SK-N-MC (cell line): ENCODE data around the gene SIPA1L2.
A peak's percentile ranks its signal among the peaks of the same experiment; 100 is the strongest.
"Not testable (repeated sequence)": the region's sequence is repeated elsewhere in the genome, so short reads cannot be mapped to it uniquely, and the experiment has no call there.

Experiments used
- DNase-seq: peaks from one replicate; pipeline ENCODE4 v3.0.0-alpha.2; 2011; ENCODE audit warnings: low read depth, low spot score
- H3K27ac ChIP-seq: fragments of 200-600 bp; sonication (generic); 2 replicates; pipeline ENCODE4 v1.5.1; 2016; ENCODE audit warnings: mixed run types
- H3K36me3 ChIP-seq: fragments of 200-600 bp; sonication (generic); 2 replicates; pipeline ENCODE4 v1.6.1; 2017; ENCODE audit warnings: antibody characterized with exemption, low read length, mixed read lengths; ENCODE audit not compliant: insufficient read depth
- H3K4me3 ChIP-seq: fragments of 200-600 bp; sonication (generic); 2 replicates; pipeline ENCODE4 v1.5.1; 2016
- H3K9ac ChIP-seq: fragments of 200-600 bp; sonication (generic); 2 replicates; pipeline ENCODE4 v1.8.0; 2017; ENCODE audit warnings: mixed run types, mixed read lengths; ENCODE audit not compliant: insufficient read length
- H3K9me3 ChIP-seq: fragments of 200-600 bp; sonication (generic); 2 replicates; pipeline ENCODE4 v1.6.1; 2017; ENCODE audit warnings: low read depth, mild to moderate bottlenecking, antibody characterized with exemption, low read length, moderate library complexity, mixed read lengths
- EZH2 ChIP-seq: fragments of 200-600 bp; sonication (generic); IDR thresholded peaks from one replicate; pipeline ENCODE4 v1.6.1; 2017; ENCODE audit warnings: antibody characterized with exemption
- FOXP2 ChIP-seq: optimal IDR thresholded peaks from 2 replicates; pipeline ENCODE3; 2011; ENCODE audit warnings: mild to moderate bottlenecking, moderate library complexity; ENCODE audit not compliant: insufficient read depth; ENCODE audit errors: extremely low read length, control extremely low read depth
- POLR2AphosphoS5 ChIP-seq: IDR thresholded peaks from 2 replicates; pipeline ENCODE4 v1.6.1; 2012; ENCODE audit warnings: mild to moderate bottlenecking, low read depth, low read length, borderline replicate concordance

Gene SIPA1L2

GRCh38 chr1:232615306-232615800 lies 14.6 kb downstream of the SIPA1L2 start:
- Histone ChIP-seq H3K9ac (no peak overlapping the region), H3K36me3 (no peaks in the 10 kb centered on the region), H3K27ac (no peak overlapping the region), H3K9me3 (no peaks in the 10 kb centered on the region), H3K4me3 (no peak overlapping the region)
- DNase-seq = no peak
- no peak for TF ChIP-seq FOXP2
- TF ChIP-seq EZH2 = no peak
- no peak for TF ChIP-seq POLR2AphosphoS5

DNA sequence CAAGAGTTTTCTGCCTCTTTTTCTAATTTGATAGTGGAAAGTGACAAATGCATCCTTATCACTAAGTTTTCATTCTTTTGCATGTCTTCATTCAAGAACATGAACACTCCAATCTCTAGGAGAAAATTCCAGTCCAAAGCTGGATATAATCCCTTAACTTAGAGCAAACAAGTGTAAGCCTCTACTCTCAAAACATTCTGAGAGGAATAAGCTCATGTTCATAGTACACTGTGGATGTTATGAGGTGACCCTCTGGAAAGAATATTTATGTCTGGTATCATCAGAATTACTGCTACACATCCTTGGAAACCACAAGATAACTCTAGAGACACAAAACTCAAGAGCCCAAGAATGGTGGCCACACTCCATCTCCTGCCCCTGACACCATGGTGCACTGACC lies 15.1 kb downstream of the SIPA1L2 start:
- Histone ChIP-seq H3K9ac (no peak overlapping the region), H3K36me3 (no peaks in the 10 kb centered on the region), H3K27ac (0 out of 2 replicates have a peak overlapping the region, but pooled peaks have one; percentile 37), H3K9me3 (no peaks in the 10 kb centered on the region), H3K4me3 (no peak overlapping the region)
- no peak for TF ChIP-seq EZH2
- no peak for TF ChIP-seq POLR2AphosphoS5
- TF ChIP-seq FOXP2 = no peak
- DNase-seq = no peak

DNA sequence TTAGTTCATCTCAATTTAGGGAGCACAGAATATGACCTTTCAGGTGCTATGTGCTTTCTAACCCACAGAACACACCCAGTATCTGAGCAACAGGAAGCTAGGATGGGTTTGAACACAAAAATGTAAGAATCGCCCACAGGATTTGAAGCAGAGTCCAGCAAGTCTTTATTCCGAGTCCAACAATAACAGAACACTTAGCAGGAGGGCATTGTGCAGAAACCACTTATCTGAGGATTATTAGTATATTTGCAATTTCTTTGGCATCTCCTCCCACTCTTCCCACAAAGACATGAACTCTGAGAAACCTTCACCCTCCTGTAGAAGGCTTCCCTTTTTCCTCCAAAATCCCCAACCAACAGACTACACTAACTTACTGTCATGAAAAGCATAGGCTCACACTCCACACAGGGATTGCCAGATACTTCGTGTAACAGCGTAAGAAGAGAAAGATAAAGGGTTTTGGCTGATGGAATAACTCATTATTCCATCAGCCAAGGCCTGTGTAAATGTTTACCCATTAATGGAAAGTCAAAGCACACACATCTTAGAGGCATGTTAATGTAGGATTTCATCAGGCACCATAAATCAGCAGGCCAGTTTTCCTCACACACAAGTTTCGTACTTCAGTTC lies 16.1 kb downstream of the SIPA1L2 start:
- Histone ChIP-seq H3K27ac (0 out of 2 replicates have a peak overlapping the region, but pooled peaks have one; percentile 37), H3K9ac (no peak overlapping the region), H3K36me3 (no peaks in the 10 kb centered on the region), H3K4me3 (no peak overlapping the region), H3K9me3 (no peaks in the 10 kb centered on the region)
- TF ChIP-seq EZH2 (no peak), FOXP2 (no peak), POLR2AphosphoS5 (no peak)
- no peak for DNase-seq

- not testable (repeated sequence) for H3K9me3 ChIP-seq, H3K9ac ChIP-seq, DNase-seq, H3K4me3 ChIP-seq, H3K36me3 ChIP-seq, H3K27ac ChIP-seq
Measured at GRCh38 chr1:232612836-232613235, 17.1 kb downstream of the SIPA1L2 start.

GRCh38 chr1:232611834-232612233 lies 18.1 kb downstream of the SIPA1L2 start:
- H3K4me3 ChIP-seq = no peak overlapping the region
- H3K9ac ChIP-seq = no peak overlapping the region
- no peak overlapping the region for H3K27ac ChIP-seq
- H3K9me3 ChIP-seq = no peaks in the 10 kb centered on the region
- no peak for DNase-seq
- H3K36me3 ChIP-seq = no peaks in the 10 kb centered on the region
- TF ChIP-seq FOXP2 = no peak
- TF ChIP-seq EZH2 = no peak
- TF ChIP-seq POLR2AphosphoS5 = no peak

DNA sequence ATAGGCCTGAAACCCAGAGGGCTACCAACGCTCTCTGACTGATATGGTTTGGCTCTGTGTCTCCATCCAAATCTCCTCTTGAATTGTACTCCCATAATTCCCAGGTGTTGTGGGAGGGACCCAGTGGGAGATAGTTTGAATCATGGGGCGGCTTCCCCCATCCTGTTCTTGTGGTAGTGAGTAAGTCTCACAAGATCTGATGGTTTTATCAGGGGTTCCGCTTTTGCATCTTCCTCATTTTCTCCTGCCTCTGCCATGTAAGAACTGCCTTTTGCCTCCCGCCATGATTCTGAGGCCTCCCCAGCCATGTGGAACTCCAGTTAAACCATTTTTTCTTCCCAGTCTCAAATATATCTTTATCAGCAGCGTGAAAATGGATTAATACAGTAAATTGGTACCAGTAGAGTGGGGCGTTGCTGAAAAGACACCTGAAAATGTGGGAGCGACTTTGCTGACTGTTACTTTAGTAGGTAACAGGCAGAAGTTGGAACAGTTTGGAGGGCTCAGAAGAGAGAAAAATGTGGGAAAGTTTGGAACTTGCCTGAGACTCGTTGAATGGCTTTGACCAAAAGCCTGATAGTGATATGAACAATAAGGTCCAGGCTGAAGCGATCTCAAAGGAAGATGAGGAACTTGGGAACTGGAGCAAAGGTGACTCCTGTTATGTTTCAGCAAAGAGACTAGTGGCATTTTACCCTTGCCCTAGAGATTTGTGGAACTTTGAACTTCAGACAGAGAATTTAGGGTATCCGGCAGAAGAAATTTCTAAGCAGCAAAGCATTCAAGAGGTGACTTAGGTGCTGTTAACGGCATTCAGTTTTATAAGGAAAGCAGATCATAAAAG lies 18.8 kb downstream of the SIPA1L2 start:
- not testable (repeated sequence) for H3K9ac ChIP-seq, H3K4me3 ChIP-seq, H3K9me3 ChIP-seq, DNase-seq, H3K27ac ChIP-seq, H3K36me3 ChIP-seq

- no peak for TF ChIP-seq POLR2AphosphoS5
- no peak for TF ChIP-seq EZH2
- TF ChIP-seq FOXP2 = no peak
- Histone ChIP-seq H3K36me3 (no peaks in the 10 kb centered on the region), H3K9me3 (no peaks in the 10 kb centered on the region), H3K4me3 (no peak overlapping the region), H3K27ac (no peak overlapping the region), H3K9ac (no peak overlapping the region)
- no peak for DNase-seq
Measured at GRCh38 chr1:232610192-232610901, 19.6 kb downstream of the SIPA1L2 start.

GRCh38 chr1:232608427-232608826 lies 21.5 kb downstream of the SIPA1L2 start:
- DNase-seq = no peak
- Histone ChIP-seq H3K9ac (no peak overlapping the region), H3K4me3 (no peak overlapping the region), H3K27ac (no peak overlapping the region), H3K9me3 (no peaks in the 10 kb centered on the region), H3K36me3 (no peaks in the 10 kb centered on the region)
- TF ChIP-seq EZH2 (no peak), POLR2AphosphoS5 (no peak), FOXP2 (no peak)
